Liver (tissue), 9 donors: Measurements from ENCODE around the gene ACTN4. TPM values are rescaled to one million over a fixed set of nuclear protein-coding genes. Genes with fewer than 3 reads are reported as not detected.

Source experiments
- DNase-seq: peaks from one replicate; pipeline ENCODE4 v3.0.0-alpha.2; 2017; ENCODE audit warnings: low spot score
- H3K27ac ChIP-seq, 2 donors: one replicate each; pipeline ENCODE4 v1.7.0; 2013; ENCODE audit warnings: inconsistent platforms in 2 of 2, low read length in 2 of 2, control low read depth in 1 of 2, low read depth in 1 of 2, mild to moderate bottlenecking in 1 of 2
- H3K27me3 ChIP-seq, 4 donors: one replicate each; pipeline versions ENCODE4 v1.6.1 to v1.7.0; 2013; ENCODE audit warnings: low read length in 3 of 4, inconsistent platforms in 1 of 4, mild to moderate bottlenecking in 1 of 4, moderate library complexity in 1 of 4; ENCODE audit not compliant: control insufficient read depth in 4 of 4, insufficient read depth in 4 of 4
- H3K36me3 ChIP-seq, 4 donors: one replicate each; pipeline versions ENCODE4 v1.6.1 to v1.7.0; 2013; ENCODE audit warnings: low read length in 3 of 4, mild to moderate bottlenecking in 3 of 4, low read depth in 1 of 4, moderate library complexity in 1 of 4; ENCODE audit not compliant: control insufficient read depth in 4 of 4, insufficient read depth in 3 of 4
- H3K4me1 ChIP-seq, 4 donors: one replicate each; pipeline versions ENCODE4 v1.6.1 to v1.7.0; 2013; ENCODE audit warnings: low read length in 3 of 4, mild to moderate bottlenecking in 3 of 4, moderate library complexity in 1 of 4; ENCODE audit not compliant: control insufficient read depth in 4 of 4, insufficient read depth in 4 of 4
- H3K4me3 ChIP-seq, 3 donors: one replicate each; pipeline versions ENCODE4 v1.6.1 to v1.7.0; 2013; ENCODE audit warnings: low read length in 3 of 3, control low read depth in 1 of 3, low read depth in 1 of 3, mild to moderate bottlenecking in 1 of 3
- H3K9ac ChIP-seq, 2 donors: one replicate each; pipeline ENCODE4 v1.7.0; 2013; ENCODE audit warnings: low read length in 2 of 2, mild to moderate bottlenecking in 2 of 2, moderate library complexity in 2 of 2, control low read depth in 1 of 2, low read depth in 1 of 2
- H3K9me3 ChIP-seq, 4 donors: one replicate each; pipeline versions ENCODE4 v1.6.1 to v1.7.0; 2013; ENCODE audit warnings: low read length in 3 of 4; ENCODE audit not compliant: control insufficient read depth in 4 of 4
- EGR1 ChIP-seq, 2 donors: IDR thresholded peaks; 2 replicates each; pipeline ENCODE4 v1.6.1; 2016 to 2018; ENCODE audit warnings: antibody characterized with exemption in 2 of 2, low read depth in 2 of 2
- FOXA1 ChIP-seq: IDR thresholded peaks from 2 replicates; pipeline ENCODE4 v1.6.1; 2016; ENCODE audit warnings: antibody characterized with exemption
- FOXA2 ChIP-seq: IDR thresholded peaks from 2 replicates; pipeline ENCODE4 v1.6.1; 2016; ENCODE audit warnings: antibody characterized with exemption
- GABPA ChIP-seq, 2 donors: IDR thresholded peaks in 1 of 2; conservative IDR thresholded peaks in 1 of 2; 2 replicates each; pipeline ENCODE4 v1.6.1; 2016; ENCODE audit warnings: antibody characterized with exemption in 2 of 2, mild to moderate bottlenecking in 1 of 2, moderate library complexity in 1 of 2
- HNF4A ChIP-seq, 2 donors: conservative IDR thresholded peaks; 2 replicates each; pipeline ENCODE4 v1.6.1; 2016; ENCODE audit warnings: antibody characterized with exemption in 2 of 2, mild to moderate bottlenecking in 2 of 2
- HNF4G ChIP-seq: IDR thresholded peaks from 2 replicates; pipeline ENCODE4 v1.6.1; 2016; ENCODE audit warnings: antibody characterized with exemption
- JUND ChIP-seq, 2 donors: IDR thresholded peaks; 2 replicates each; pipeline ENCODE4 v1.6.1; 2016; ENCODE audit warnings: antibody characterized with exemption in 2 of 2
- NR2F2 ChIP-seq: IDR thresholded peaks from 2 replicates; pipeline ENCODE4 v1.6.1; 2016; ENCODE audit warnings: antibody characterized with exemption
- RAD21 ChIP-seq, 2 donors: IDR thresholded peaks; 2 replicates each; pipeline ENCODE4 v1.6.1; 2016; ENCODE audit warnings: antibody characterized with exemption in 2 of 2, mild to moderate bottlenecking in 2 of 2
- RXRA ChIP-seq, 2 donors: IDR thresholded peaks; 2 replicates each; pipeline ENCODE4 v1.6.1; 2017 to 2018; ENCODE audit warnings: antibody characterized with exemption in 2 of 2, mild to moderate bottlenecking in 1 of 2
- SP1 ChIP-seq: IDR thresholded peaks from 2 replicates; pipeline ENCODE4 v1.6.1; 2018; ENCODE audit warnings: antibody characterized with exemption, mild to moderate bottlenecking
- YY1 ChIP-seq: IDR thresholded peaks from 2 replicates; pipeline ENCODE4 v1.6.1; 2016; ENCODE audit warnings: antibody characterized with exemption, mild to moderate bottlenecking
- WGBS: extraction: QIAGEN DNeasy Blood & Tissue Kit; methylation state at CpG from one replicate; pipeline ENCODE4 v1.1.7; 2013; 5-methylcytosine and 5-hydroxymethylcytosine counted together
- polyA plus RNA-seq, 2 donors: library from polyadenylated mRNA; stranded (reverse) in 1 of 2; unstranded in 1 of 2; fragments of 200-250 nt in 1 of 2; fragments of >200 nt in 1 of 2; fragmentation: Nextera tagmentation in 1 of 2; extraction: Ambion mirVana in 1 of 2; gene quantifications; one replicate each; pipeline versions ENCODE4 v1.2.1 to v1.2.3, GENCODE V29; 2013 to 2015
- total RNA-seq, 2 donors: library from RNA; depleted of rRNA; stranded (reverse); fragments of >200 nt; gene quantifications; one replicate each; pipeline ENCODE4 v1.2.3, GENCODE V29; 2014
- TF ChIP-seq, protein P1 (sequence below): IDR thresholded peaks from 2 replicates; pipeline ENCODE4 v1.6.1; 2016; ENCODE audit warnings: antibody characterized with exemption
- TF ChIP-seq, protein P2 (sequence below): IDR thresholded peaks from 2 replicates; pipeline ENCODE4 v1.6.1; 2016; ENCODE audit warnings: antibody characterized with exemption, mild to moderate bottlenecking
- TF ChIP-seq, protein P3 (sequence below): IDR thresholded peaks from 2 replicates; pipeline ENCODE4 v1.6.1; 2016; ENCODE audit warnings: antibody characterized with exemption
- donor health status: healthy.
- donor health status: healthy.
- donor health status: healthy.
- donor health status: healthy.
- donor health status: healthy.

ACTN4 gene
- total and polyA plus RNA-seq, 4 donors = 35.4 to 164 (median 98.7) TPM

DNA sequence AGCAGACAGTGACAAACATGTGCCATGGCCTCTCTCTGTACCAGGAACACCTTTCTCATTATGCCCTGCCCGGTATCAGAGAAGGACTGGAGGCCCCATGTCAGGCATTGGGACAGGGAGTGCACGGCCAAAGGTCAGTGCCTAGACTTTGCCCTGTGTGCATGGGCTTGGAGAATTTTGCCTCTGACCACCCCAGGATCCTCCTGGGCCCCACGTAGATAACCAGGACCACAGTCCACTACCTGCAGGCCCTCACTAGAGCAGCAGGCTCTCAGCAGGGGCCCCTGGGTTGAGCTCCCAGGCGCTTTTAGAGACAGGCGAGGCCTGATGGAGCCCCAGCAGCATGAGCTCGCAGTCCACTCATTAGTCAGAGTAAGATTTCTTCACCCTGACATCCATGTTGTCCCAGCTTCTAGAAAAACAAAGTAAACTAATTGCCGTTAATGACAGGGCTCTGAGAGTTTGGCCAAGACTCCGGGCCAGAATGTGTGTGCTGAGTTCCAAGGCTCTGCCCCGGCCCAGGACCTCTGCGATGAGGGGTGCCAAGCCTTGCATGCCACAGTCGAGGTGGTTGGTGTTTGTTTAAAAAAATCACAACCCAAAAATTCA lies 54.1 kb downstream of the ACTN4 start:
- peak; percentile 54 to 62 for TF ChIP-seq RAD21 (IDR thresholded peaks at IDR 0.05)
- peak in 1 of 2 donors; percentile 34 for TF ChIP-seq GABPA (IDR thresholded peaks at IDR 0.05 in 1 of 2, conservative IDR thresholded peaks at IDR 0.05 in 1 of 2)
- TF ChIP-seq HNF4A (conservative IDR thresholded peaks at IDR 0.05) = peak; percentile 99
- TF ChIP-seq, protein P1, sequence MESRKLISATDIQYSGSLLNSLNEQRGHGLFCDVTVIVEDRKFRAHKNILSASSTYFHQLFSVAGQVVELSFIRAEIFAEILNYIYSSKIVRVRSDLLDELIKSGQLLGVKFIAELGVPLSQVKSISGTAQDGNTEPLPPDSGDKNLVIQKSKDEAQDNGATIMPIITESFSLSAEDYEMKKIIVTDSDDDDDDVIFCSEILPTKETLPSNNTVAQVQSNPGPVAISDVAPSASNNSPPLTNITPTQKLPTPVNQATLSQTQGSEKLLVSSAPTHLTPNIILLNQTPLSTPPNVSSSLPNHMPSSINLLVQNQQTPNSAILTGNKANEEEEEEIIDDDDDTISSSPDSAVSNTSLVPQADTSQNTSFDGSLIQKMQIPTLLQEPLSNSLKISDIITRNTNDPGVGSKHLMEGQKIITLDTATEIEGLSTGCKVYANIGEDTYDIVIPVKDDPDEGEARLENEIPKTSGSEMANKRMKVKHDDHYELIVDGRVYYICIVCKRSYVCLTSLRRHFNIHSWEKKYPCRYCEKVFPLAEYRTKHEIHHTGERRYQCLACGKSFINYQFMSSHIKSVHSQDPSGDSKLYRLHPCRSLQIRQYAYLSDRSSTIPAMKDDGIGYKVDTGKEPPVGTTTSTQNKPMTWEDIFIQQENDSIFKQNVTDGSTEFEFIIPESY = no peak
- TF ChIP-seq HNF4G = peak; percentile 98
- TF ChIP-seq SP1 = peak; percentile 96
- TF ChIP-seq, protein P2, sequence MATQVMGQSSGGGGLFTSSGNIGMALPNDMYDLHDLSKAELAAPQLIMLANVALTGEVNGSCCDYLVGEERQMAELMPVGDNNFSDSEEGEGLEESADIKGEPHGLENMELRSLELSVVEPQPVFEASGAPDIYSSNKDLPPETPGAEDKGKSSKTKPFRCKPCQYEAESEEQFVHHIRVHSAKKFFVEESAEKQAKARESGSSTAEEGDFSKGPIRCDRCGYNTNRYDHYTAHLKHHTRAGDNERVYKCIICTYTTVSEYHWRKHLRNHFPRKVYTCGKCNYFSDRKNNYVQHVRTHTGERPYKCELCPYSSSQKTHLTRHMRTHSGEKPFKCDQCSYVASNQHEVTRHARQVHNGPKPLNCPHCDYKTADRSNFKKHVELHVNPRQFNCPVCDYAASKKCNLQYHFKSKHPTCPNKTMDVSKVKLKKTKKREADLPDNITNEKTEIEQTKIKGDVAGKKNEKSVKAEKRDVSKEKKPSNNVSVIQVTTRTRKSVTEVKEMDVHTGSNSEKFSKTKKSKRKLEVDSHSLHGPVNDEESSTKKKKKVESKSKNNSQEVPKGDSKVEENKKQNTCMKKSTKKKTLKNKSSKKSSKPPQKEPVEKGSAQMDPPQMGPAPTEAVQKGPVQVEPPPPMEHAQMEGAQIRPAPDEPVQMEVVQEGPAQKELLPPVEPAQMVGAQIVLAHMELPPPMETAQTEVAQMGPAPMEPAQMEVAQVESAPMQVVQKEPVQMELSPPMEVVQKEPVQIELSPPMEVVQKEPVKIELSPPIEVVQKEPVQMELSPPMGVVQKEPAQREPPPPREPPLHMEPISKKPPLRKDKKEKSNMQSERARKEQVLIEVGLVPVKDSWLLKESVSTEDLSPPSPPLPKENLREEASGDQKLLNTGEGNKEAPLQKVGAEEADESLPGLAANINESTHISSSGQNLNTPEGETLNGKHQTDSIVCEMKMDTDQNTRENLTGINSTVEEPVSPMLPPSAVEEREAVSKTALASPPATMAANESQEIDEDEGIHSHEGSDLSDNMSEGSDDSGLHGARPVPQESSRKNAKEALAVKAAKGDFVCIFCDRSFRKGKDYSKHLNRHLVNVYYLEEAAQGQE = no peak
- peak; percentile 88 for TF ChIP-seq YY1
- peak; percentile 88 to 96 for TF ChIP-seq RXRA (IDR thresholded peaks at IDR 0.05)
- peak in 1 of 2 donors; percentile 29 for TF ChIP-seq EGR1 (IDR thresholded peaks at IDR 0.05; ENCODE audit: low read depth in 2 of 2)
- TF ChIP-seq JUND (IDR thresholded peaks at IDR 0.05) = peak in 1 of 2 donors; percentile 81
- TF ChIP-seq FOXA2 = peak; percentile 44
- TF ChIP-seq, protein P3, sequence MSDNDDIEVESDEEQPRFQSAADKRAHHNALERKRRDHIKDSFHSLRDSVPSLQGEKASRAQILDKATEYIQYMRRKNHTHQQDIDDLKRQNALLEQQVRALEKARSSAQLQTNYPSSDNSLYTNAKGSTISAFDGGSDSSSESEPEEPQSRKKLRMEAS = no peak
- TF ChIP-seq FOXA1 = no peak
- TF ChIP-seq NR2F2 = peak; percentile 43
- DNase-seq = peak; percentile 68
- H3K27ac ChIP-seq = peak overlapping the region; percentile 65 to 78
- peaks cover 13 to 64% (median 51%) of the 10 kb centered on the region in 4 donors for H3K4me1 ChIP-seq
- no peaks in the 10 kb centered on the region for H3K27me3 ChIP-seq
- no peak overlapping the region for H3K9ac ChIP-seq
- WGBS = 36% methylated on average over 11 of the region's 11 CpGs
- H3K36me3 ChIP-seq = peaks cover 10 to 30% (median 15%) of the 10 kb centered on the region in 4 donors
- H3K4me3 ChIP-seq = no peak overlapping the region
- no peaks in the 10 kb centered on the region for H3K9me3 ChIP-seq

DNA sequence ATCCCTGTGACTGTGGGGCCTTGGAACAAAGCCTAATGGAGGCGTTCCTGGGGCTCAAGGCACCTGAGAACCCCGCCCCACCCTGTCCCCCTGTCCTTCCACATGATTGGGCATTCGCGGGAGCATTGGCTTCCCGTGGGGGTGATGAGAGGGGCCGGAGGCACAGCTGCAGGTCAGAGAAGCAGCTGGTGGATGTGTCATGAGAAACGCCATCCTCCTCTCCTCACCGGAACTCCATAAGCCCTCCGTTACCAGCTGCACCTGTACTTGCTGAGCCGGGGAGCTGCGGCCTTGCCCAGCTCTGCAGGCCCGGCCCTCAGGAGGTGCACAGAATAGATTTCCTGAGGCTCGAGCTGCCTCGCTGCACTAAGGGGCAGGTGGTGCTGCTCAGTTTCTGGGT lies 54.8 kb downstream of the ACTN4 start:
- WGBS = 86% methylated on average over 14 of the region's 14 CpGs
- peaks cover 12 to 30% (median 16%) of the 10 kb centered on the region in 4 donors for H3K36me3 ChIP-seq
- peak overlapping the region; percentile 65 to 78 for H3K27ac ChIP-seq
- H3K9me3 ChIP-seq = no peaks in the 10 kb centered on the region
- no peak overlapping the region for H3K4me3 ChIP-seq
- H3K9ac ChIP-seq = no peak overlapping the region
- DNase-seq = no peak
- H3K27me3 ChIP-seq = no peaks in the 10 kb centered on the region
- TF ChIP-seq EGR1 (IDR thresholded peaks at IDR 0.05; ENCODE audit: low read depth in 2 of 2) = no peak
- TF ChIP-seq HNF4G = no peak
- H3K4me1 ChIP-seq = peaks cover 16 to 65% (median 54%) of the 10 kb centered on the region in 4 donors
